ENCODE measurements around the gene CDCA7. TPM values are rescaled to one million over a fixed set of nuclear protein-coding genes. Genes with fewer than 3 reads are reported as not detected.

Gene CDCA7
- total RNA-seq, 1 donor: 1.1 TPM

GRCh38 chr2:173386021-173386737, 31.5 kb downstream of the CDCA7 start:
- DNase-seq (ENCODE audit: insufficient read length, low spot score, missing footprints): no peak
- Histone ChIP-seq H3K79me2 (ENCODE audit: insufficient read depth, low read length) (no peaks in the 10 kb centered on the region), H3K4me1 (ENCODE audit: insufficient read depth, low read length) (no peaks in the 10 kb centered on the region), H3K4me3 (ENCODE audit: insufficient read depth, low read length) (no peak overlapping the region), H3K27ac (ENCODE audit: low read depth, low read length) (no peak overlapping the region), H4K20me1 (ENCODE audit: insufficient read depth, low read length) (no peaks in the 10 kb centered on the region), H3K4me2 (ENCODE audit: insufficient read depth, low read length) (no peak overlapping the region), H3K27me3 (ENCODE audit: insufficient read depth, low read length) (peaks cover 4% of the 10 kb centered on the region), H3K36me3 (ENCODE audit: insufficient read depth, low read length) (no peaks in the 10 kb centered on the region), H3K9me3 (ENCODE audit: low read depth, low read length) (no peaks in the 10 kb centered on the region), H2AFZ (ENCODE audit: low read length) (no peak overlapping the region)
- no peak for TF ChIP-seq CTCF (IDR thresholded peaks at IDR 0.05; ENCODE audit: extremely low read depth, low read depth, low read length)

- Histone ChIP-seq H3K4me1 (ENCODE audit: insufficient read depth, low read length) (no peaks in the 10 kb centered on the region), H3K36me3 (ENCODE audit: insufficient read depth, low read length) (no peaks in the 10 kb centered on the region), H2AFZ (ENCODE audit: low read length) (no peak overlapping the region), H3K27me3 (ENCODE audit: insufficient read depth, low read length) (peaks cover 4% of the 10 kb centered on the region), H3K9me3 (ENCODE audit: low read depth, low read length) (no peaks in the 10 kb centered on the region), H3K4me3 (ENCODE audit: insufficient read depth, low read length) (no peak overlapping the region), H3K27ac (ENCODE audit: low read depth, low read length) (no peak overlapping the region), H3K79me2 (ENCODE audit: insufficient read depth, low read length) (no peaks in the 10 kb centered on the region), H4K20me1 (ENCODE audit: insufficient read depth, low read length) (no peaks in the 10 kb centered on the region), H3K4me2 (ENCODE audit: insufficient read depth, low read length) (no peak overlapping the region)
- no peak for DNase-seq (ENCODE audit: insufficient read length, low spot score, missing footprints)
- no peak for TF ChIP-seq CTCF (IDR thresholded peaks at IDR 0.05; ENCODE audit: extremely low read depth, low read depth, low read length)
Measured at GRCh38 chr2:173386738-173387065, 32.0 kb downstream of the CDCA7 start.

GRCh38 chr2:173387079-173387478, 32.4 kb downstream of the CDCA7 start:
- H4K20me1 ChIP-seq (ENCODE audit: insufficient read depth, low read length): no peaks in the 10 kb centered on the region
- DNase-seq (ENCODE audit: insufficient read length, low spot score, missing footprints): no peak
- H3K9me3 ChIP-seq (ENCODE audit: low read depth, low read length): no peaks in the 10 kb centered on the region
- peaks cover 4% of the 10 kb centered on the region for H3K27me3 ChIP-seq (ENCODE audit: insufficient read depth, low read length)
- H3K4me1 ChIP-seq (ENCODE audit: insufficient read depth, low read length): no peaks in the 10 kb centered on the region
- TF ChIP-seq CTCF (IDR thresholded peaks at IDR 0.05; ENCODE audit: extremely low read depth, low read depth, low read length): no peak
- no peak overlapping the region for H3K27ac ChIP-seq (ENCODE audit: low read depth, low read length)
- H3K79me2 ChIP-seq (ENCODE audit: insufficient read depth, low read length): no peaks in the 10 kb centered on the region
- H3K4me3 ChIP-seq (ENCODE audit: insufficient read depth, low read length): no peak overlapping the region
- no peaks in the 10 kb centered on the region for H3K36me3 ChIP-seq (ENCODE audit: insufficient read depth, low read length)
- H2AFZ ChIP-seq (ENCODE audit: low read length): no peak overlapping the region
- no peak overlapping the region for H3K4me2 ChIP-seq (ENCODE audit: insufficient read depth, low read length)

GRCh38 chr2:173387660-173388059, 33.0 kb downstream of the CDCA7 start:
- Histone ChIP-seq H3K4me3 (ENCODE audit: insufficient read depth, low read length) (no peak overlapping the region), H3K9me3 (ENCODE audit: low read depth, low read length) (no peaks in the 10 kb centered on the region), H2AFZ (ENCODE audit: low read length) (no peak overlapping the region), H3K4me1 (ENCODE audit: insufficient read depth, low read length) (no peaks in the 10 kb centered on the region), H3K36me3 (ENCODE audit: insufficient read depth, low read length) (no peaks in the 10 kb centered on the region), H4K20me1 (ENCODE audit: insufficient read depth, low read length) (no peaks in the 10 kb centered on the region), H3K27ac (ENCODE audit: low read depth, low read length) (no peak overlapping the region), H3K79me2 (ENCODE audit: insufficient read depth, low read length) (no peaks in the 10 kb centered on the region), H3K27me3 (ENCODE audit: insufficient read depth, low read length) (peaks cover 4% of the 10 kb centered on the region), H3K4me2 (ENCODE audit: insufficient read depth, low read length) (no peak overlapping the region)
- DNase-seq (ENCODE audit: insufficient read length, low spot score, missing footprints): no peak
- TF ChIP-seq CTCF (IDR thresholded peaks at IDR 0.05; ENCODE audit: extremely low read depth, low read depth, low read length): no peak

Data from osteoblast (primary cell).